Activated CD8-positive, alpha-beta T cell treated with anti-CD3 and anti-CD28 coated beads for 36 hours (primary cell): ENCODE data around the gene PRLHR. TPM values are rescaled to one million over a fixed set of nuclear protein-coding genes. Genes with fewer than 3 reads are reported as not detected.

ENCODE experiments used
- ATAC-seq: fragments of 200-7000 bp; cut with Tn5 transposase; one replicate; pipeline ENCODE4 v1.10.0; 2021; ENCODE audit warnings: mild to moderate bottlenecking, moderate library complexity
- CTCF ChIA-PET: fragments of 350-600 bp; sonication (Branson Sonifier 250); formaldehyde crosslinking; loops from one replicate; lab custom pipeline; 2021; ENCODE audit warnings: antibody characterized with exemption; lab: Charles Lee
- POLR2A ChIA-PET: fragments of 350-600 bp; sonication (Branson Sonifier 250); formaldehyde crosslinking; loops from one replicate; lab custom pipeline; 2021; ENCODE audit warnings: antibody characterized with exemption; lab: Charles Lee
- DNase-seq: peaks from one replicate; pipeline ENCODE4 v3.0.0-alpha.2; 2020
- H3K27ac Mint-ChIP-seq: one replicate; pipeline ENCODE4 v1.8.0; 2021; ENCODE audit warnings: mild to moderate bottlenecking, mixed read lengths
- H3K27me3 Mint-ChIP-seq: one replicate; pipeline ENCODE4 v1.8.0; 2021; ENCODE audit warnings: mixed read lengths
- H3K36me3 Mint-ChIP-seq: one replicate; pipeline ENCODE4 v1.8.0; 2021; ENCODE audit warnings: low read depth, mixed read lengths
- H3K4me1 Mint-ChIP-seq: one replicate; pipeline ENCODE4 v1.8.0; 2021; ENCODE audit warnings: low read depth, mixed read lengths
- H3K4me3 Mint-ChIP-seq: one replicate; pipeline ENCODE4 v1.8.0; 2021; ENCODE audit warnings: mild to moderate bottlenecking, moderate library complexity, mixed read lengths
- H3K9me3 Mint-ChIP-seq: one replicate; pipeline ENCODE4 v1.8.0; 2021; ENCODE audit warnings: mixed read lengths
- CTCF ChIP-seq: fragments of 200-600 bp; IDR thresholded peaks from one replicate; pipeline ENCODE4 v1.8.0; 2022; ENCODE audit warnings: antibody characterized with exemption, mild to moderate bottlenecking
- intact Hi-C: fragments of 100-400 bp; cut with micrococcal nuclease; formaldehyde crosslinking; loops from one replicate; pipeline ENCODE4 v1.10.0; 2022
- total RNA-seq, 2 experiments: library from RNA; stranded (reverse); gene quantifications; one replicate each; pipeline ENCODE4 v1.2.3, GENCODE V29; 2021

Gene PRLHR
- total RNA-seq, 2 experiments from 2014 or later, result not detected

DNA sequence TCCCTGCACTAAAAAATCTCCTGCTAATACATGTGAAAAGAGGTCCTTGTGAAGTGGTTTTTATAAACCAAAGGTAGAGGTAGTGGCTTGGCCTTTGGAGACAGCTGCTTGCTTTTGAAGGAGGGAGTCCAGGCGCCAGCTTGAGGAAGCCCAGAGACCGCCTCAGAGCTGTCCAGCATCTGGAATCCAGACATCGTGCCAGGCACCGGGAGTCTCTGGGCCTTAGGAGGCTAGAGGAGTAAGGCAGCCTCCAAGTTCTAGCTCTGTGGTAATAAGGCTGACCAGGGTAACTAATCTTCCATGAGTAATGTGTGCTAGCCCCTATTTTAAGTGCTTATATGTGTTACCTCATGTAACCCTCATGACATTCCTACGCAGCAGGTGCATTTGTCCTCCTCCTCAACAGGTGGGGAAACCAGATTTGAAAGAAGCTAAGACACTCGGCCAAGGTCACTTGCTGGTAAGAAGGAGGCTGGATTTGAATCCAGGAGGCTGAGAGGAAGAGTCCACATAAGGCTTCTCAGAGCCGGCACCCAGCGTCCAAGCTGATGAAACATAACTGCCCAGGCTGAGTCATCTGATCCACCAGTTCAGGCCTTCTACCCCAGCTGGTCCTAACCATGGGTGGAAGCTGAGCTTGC, 26.1 kb downstream of the PRLHR start:
- no peak overlapping the region for H3K27ac Mint-ChIP-seq
- no peak for TF ChIP-seq CTCF
- intact Hi-C loops, result loop anchor here (10.0 kb wide), 1 partner anchor 285 kb away; no protein-coding TSS in a partner anchor
- H3K4me3 Mint-ChIP-seq, result no peak overlapping the region
- H3K27me3 Mint-ChIP-seq, result peaks cover 1% of the 10 kb centered on the region
- no peaks in the 10 kb centered on the region for H3K4me1 Mint-ChIP-seq
- ChIA-PET CTCF (interaction anchor here (0.6 to 5.4 kb wide), 33 partner anchors 9 to 297 kb away, joined by 3 to 86 read pairs (median 5); no protein-coding TSS in a partner anchor), POLR2A (interaction anchor here (1.5 kb wide), 1 partner anchor 9 kb away, joined by 3 read pairs; no protein-coding TSS in a partner anchor)
- no peaks in the 10 kb centered on the region for H3K36me3 Mint-ChIP-seq
- no peak for DNase-seq
- ATAC-seq, result no peak
- H3K9me3 Mint-ChIP-seq, result no peaks in the 10 kb centered on the region

DNA sequence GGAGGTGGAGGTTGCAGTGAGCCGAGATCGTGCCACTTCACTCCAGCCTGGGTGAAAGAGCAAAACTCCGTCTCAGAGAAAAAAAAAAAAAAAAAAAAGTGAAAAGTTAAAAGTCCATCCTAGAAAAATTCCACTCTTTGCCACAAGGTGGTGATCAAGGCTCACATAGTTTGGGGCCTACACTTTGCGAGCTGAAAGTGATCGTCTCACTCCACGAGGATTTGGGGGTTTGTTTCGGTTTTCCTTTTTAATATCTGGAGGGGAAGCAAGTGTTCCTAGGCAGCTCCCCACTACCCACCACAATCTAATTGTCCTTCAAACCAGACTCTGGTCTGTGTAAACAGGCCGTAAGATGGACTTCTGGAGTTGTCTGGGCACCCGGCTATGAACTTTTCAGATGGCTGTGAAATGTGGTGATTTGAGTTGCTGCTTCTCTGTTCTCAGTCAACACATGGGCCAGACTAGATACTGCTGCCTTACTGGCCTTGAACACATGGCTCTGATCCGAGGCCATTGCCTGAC, 27.1 kb downstream of the PRLHR start:
- DNase-seq (peak; percentile 64), ATAC-seq (peak; percentile 62)
- intact Hi-C loops, result loop anchor here (1.0 to 10.0 kb wide), 2 partner anchors 153 to 286 kb away; no protein-coding TSS in a partner anchor
- TF ChIP-seq CTCF, result peak; percentile 74
- Mint-ChIP-seq H3K36me3 (no peaks in the 10 kb centered on the region), H3K27ac (no peak overlapping the region), H3K4me3 (no peak overlapping the region), H3K27me3 (peaks cover 1% of the 10 kb centered on the region), H3K9me3 (no peaks in the 10 kb centered on the region), H3K4me1 (no peaks in the 10 kb centered on the region)
- POLR2A ChIA-PET, result no interaction called here
- CTCF ChIA-PET, result interaction anchor here (0.6 to 5.4 kb wide), 39 partner anchors 9 to 298 kb away, joined by 3 to 86 read pairs (median 4); partner anchors contain the start of gene CACUL1

DNA sequence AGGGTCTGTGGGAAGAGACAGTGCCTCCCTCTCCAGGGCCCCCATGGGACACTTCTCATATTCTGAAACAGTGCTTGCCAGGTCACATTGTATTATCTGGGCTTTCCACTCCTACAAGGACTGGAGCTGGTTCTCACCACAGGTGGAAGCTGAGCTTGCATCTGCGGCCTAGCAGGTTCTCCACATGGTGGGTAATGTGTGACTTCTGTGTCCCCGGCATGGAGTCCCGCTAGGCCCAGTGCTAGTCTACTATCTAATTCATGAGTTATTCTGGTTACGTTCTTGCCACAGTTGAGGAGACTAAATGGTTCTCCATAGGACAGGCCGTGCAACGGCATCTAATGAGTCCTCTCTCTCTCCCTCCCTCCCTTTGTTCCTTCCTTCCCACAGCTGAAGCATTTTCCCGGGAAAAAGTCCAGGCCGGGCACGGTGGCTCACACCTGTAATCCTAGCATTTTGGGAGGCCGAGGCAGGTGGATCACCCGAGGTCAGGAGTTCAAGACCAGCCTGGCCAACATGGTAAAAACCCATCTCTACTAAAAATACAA, 27.7 kb downstream of the PRLHR start:
- H3K27me3 Mint-ChIP-seq, result peaks cover 1% of the 10 kb centered on the region
- H3K4me3 Mint-ChIP-seq, result no peak overlapping the region
- no peak for ATAC-seq
- no peaks in the 10 kb centered on the region for H3K36me3 Mint-ChIP-seq
- no peak overlapping the region for H3K27ac Mint-ChIP-seq
- H3K4me1 Mint-ChIP-seq, result no peaks in the 10 kb centered on the region
- intact Hi-C loops, result loop anchor here (1.0 to 10.0 kb wide), 2 partner anchors 154 to 287 kb away; no protein-coding TSS in a partner anchor
- CTCF ChIA-PET, result interaction anchor here (0.7 to 5.4 kb wide), 29 partner anchors 9 to 308 kb away, joined by 3 to 86 read pairs (median 4); partner anchors contain the start of gene CACUL1
- H3K9me3 Mint-ChIP-seq, result no peaks in the 10 kb centered on the region
- TF ChIP-seq CTCF, result no peak
- POLR2A ChIA-PET, result no interaction called here
- DNase-seq, result no peak

DNA sequence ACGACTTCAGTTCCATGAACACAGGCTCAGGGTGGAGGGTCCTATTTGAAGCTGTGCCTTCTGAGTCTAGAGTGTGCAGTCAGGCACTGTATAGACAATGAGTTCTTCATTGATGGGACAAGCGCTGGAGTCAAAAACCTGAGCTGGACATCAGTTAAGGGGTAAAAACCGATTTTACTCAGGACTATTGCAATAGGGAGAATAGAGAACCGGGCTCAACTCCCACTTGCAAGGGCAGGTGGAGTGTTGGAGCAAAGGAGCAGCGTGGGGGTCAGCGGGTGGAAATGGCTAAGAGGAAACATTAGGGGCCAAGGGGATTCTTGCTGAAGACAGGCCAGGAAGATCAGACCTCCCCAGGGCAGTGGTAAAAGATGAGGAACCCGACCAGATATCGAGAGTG, 28.5 kb downstream of the PRLHR start:
- H3K4me1 Mint-ChIP-seq, result no peaks in the 10 kb centered on the region
- H3K4me3 Mint-ChIP-seq, result no peak overlapping the region
- DNase-seq, result no peak
- peaks cover 3% of the 10 kb centered on the region for H3K27me3 Mint-ChIP-seq
- no peaks in the 10 kb centered on the region for H3K36me3 Mint-ChIP-seq
- CTCF ChIA-PET, result interaction anchor here (1.0 to 5.4 kb wide), 7 partner anchors 8 to 153 kb away, joined by 3 to 86 read pairs (median 9); no protein-coding TSS in a partner anchor
- no peak for ATAC-seq
- no peak for TF ChIP-seq CTCF
- H3K9me3 Mint-ChIP-seq, result no peaks in the 10 kb centered on the region
- no peak overlapping the region for H3K27ac Mint-ChIP-seq
- POLR2A ChIA-PET, result no interaction called here
- intact Hi-C loops, result loop anchor here (10.0 kb wide), 1 partner anchor 288 kb away; no protein-coding TSS in a partner anchor
